Measurements from ENCODE around the gene MYCL.

The MYCL gene

GRCh38 chr1:39886757-39887231, 14.9 kb downstream of the MYCL start:
- Histone ChIP-seq H3K36me3 (peaks cover 7% of the 10 kb centered on the region), H3K9me3 (ENCODE audit: severe bottlenecking) (no peaks in the 10 kb centered on the region), H3K27me3 (ENCODE audit: insufficient read depth, low read depth, severe bottlenecking) (no peaks in the 10 kb centered on the region), H3K4me3 (ENCODE audit: low read depth, low read length) (no peak overlapping the region), H3K27ac (no peak overlapping the region)
- no peak for TF ChIP-seq CTCF (IDR thresholded peaks at IDR 0.05; ENCODE audit: low read depth, low read length)
- no peak for DNase-seq

DNA sequence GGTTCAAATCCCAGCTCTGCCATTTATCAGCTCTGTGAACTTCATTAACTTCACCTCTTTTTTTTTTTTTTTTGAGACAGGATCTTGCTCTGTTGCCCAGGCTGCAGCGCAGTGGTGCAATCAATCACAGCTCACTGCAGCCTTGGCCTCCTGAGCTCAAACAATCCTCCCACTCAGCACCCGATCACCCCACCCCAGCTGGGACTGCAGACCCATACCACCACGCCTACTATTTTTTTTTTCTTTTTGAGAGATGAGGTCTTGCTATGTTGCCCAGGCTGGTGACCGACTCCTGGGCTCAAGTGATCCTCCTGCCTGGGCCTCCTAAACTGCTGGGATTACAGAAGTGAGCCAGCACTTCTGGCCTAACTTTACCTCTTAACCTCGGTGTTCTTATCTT, 16.2 kb downstream of the MYCL start:
- DNase-seq: no peak
- Histone ChIP-seq H3K27me3 (ENCODE audit: insufficient read depth, low read depth, severe bottlenecking) (no peaks in the 10 kb centered on the region), H3K4me3 (ENCODE audit: low read depth, low read length) (no peak overlapping the region), H3K27ac (no peak overlapping the region), H3K9me3 (ENCODE audit: severe bottlenecking) (no peaks in the 10 kb centered on the region), H3K36me3 (peaks cover 8% of the 10 kb centered on the region)
- TF ChIP-seq CTCF (IDR thresholded peaks at IDR 0.05; ENCODE audit: low read depth, low read length): no peak

DNA sequence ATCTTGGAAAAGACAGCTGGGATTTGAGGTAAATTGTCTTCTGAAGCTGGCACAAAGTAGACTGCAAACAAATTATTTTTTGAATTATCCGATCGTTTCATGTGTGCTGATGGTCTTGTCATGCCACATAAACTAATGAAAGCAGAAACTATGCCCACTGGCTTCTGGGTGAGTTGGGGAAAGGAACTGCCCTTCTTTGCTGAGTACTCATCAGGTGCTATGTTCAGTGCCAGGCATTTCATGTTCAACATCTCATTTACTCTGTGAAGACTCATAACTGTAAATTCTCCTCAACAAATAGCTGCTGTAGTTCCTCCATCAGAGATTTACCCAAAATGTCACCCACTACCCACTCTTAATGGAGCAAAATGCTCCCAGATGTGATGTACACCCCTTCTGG, 19.6 kb downstream of the MYCL start:
- peaks cover 12% of the 10 kb centered on the region for H3K36me3 ChIP-seq
- H3K27me3 ChIP-seq (ENCODE audit: insufficient read depth, low read depth, severe bottlenecking): no peaks in the 10 kb centered on the region
- peak overlapping the region; percentile 76; the same call in 1 of the 2 replicates for H3K4me3 ChIP-seq (ENCODE audit: low read depth, low read length)
- H3K9me3 ChIP-seq (ENCODE audit: severe bottlenecking): no peaks in the 10 kb centered on the region
- H3K27ac ChIP-seq: no peak overlapping the region
- DNase-seq: no peak
- no peak for TF ChIP-seq CTCF (IDR thresholded peaks at IDR 0.05; ENCODE audit: low read depth, low read length)

DNA sequence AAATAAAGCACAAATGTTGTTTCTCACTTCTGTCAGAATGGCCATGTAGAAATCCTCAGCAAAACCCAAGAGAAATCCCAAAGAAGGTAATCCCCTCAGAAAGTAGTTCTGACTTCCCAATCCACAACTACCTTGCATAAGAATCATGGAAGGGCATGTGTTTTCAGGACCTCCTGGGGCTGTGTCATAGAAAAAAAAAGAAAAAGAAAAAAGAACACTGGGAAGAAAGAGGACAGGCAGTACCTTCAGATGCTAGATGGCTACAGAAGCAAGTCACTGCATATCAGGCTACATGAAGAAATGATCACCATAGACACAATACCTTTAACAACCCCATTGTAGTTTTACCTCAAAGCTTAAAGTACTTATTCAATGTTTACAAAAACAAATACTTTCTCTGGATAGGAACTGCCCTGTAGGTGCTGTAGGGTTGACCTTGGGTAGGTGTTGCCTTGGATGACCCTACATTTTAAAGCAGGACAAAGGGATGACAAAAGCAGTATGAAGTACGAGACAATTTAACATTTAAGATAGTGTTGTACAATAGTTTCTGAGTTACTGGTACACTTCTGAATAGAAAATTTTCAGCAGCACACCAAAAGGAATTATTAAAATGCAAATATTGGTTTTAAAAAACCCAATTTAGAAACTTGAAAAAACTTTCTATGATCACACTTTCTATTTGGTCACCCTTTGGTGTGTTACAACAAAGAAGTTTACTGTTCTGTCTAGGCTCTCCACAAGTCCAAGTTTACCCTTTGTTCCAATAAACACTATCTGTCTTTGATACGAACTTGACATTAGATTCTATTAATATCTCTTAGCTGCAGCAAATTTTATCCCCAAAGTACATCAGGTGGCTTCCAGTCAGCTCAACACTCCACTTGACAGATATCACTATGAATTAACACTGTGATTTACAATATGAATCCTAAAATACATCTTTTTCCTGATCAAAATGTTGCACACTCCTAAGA, 23.4 kb downstream of the MYCL start:
- H3K36me3 ChIP-seq: peaks cover 16% of the 10 kb centered on the region
- H3K27ac ChIP-seq: no peak overlapping the region
- no peak for TF ChIP-seq CTCF (IDR thresholded peaks at IDR 0.05; ENCODE audit: low read depth, low read length)
- no peaks in the 10 kb centered on the region for H3K9me3 ChIP-seq (ENCODE audit: severe bottlenecking)
- no peak for DNase-seq
- no peak overlapping the region for H3K4me3 ChIP-seq (ENCODE audit: low read depth, low read length)
- H3K27me3 ChIP-seq (ENCODE audit: insufficient read depth, low read depth, severe bottlenecking): no peaks in the 10 kb centered on the region

DNA sequence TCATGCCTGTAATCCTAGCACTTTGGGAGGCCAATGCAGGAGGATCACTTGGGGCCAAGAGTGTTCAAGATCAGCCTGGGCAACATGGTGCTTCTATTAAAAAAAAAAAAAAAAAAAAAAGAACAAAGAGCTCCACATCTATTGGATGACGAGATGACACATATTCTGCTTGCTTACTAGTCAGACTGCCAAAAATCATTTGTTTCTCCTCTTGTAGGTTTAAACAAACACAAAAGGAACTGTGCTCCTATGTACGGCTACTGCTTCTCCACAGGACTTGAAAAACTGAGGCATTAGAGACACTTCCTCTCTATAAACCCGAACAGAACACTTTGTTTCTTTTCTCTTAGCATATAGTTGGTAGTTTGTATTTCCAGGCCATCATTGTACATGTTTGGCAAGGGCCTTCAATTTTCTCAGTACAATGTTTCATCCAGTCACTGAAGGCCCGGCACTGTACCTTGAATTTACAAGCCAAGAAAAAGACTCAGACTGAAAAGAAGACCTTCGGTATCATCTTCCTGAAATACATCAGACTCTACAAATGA, 24.4 kb downstream of the MYCL start:
- no peak for DNase-seq
- H3K27ac ChIP-seq: no peak overlapping the region
- H3K27me3 ChIP-seq (ENCODE audit: insufficient read depth, low read depth, severe bottlenecking): no peaks in the 10 kb centered on the region
- no peaks in the 10 kb centered on the region for H3K9me3 ChIP-seq (ENCODE audit: severe bottlenecking)
- TF ChIP-seq CTCF (IDR thresholded peaks at IDR 0.05; ENCODE audit: low read depth, low read length): no peak
- H3K36me3 ChIP-seq: peaks cover 14% of the 10 kb centered on the region
- no peak overlapping the region for H3K4me3 ChIP-seq (ENCODE audit: low read depth, low read length)

All from WERI-Rb-1 (cell line).